ENCODE data around the gene ARHGAP30. TPM values are rescaled to one million over a fixed set of nuclear protein-coding genes. Genes with fewer than 3 reads are reported as not detected.
A peak's percentile ranks its signal among the peaks of the same experiment; 100 is the strongest.
"Not testable (repeated sequence)": the region's sequence is repeated elsewhere in the genome, so short reads cannot be mapped to it uniquely, and the experiment has no call there.

Gene ARHGAP30, protein sequence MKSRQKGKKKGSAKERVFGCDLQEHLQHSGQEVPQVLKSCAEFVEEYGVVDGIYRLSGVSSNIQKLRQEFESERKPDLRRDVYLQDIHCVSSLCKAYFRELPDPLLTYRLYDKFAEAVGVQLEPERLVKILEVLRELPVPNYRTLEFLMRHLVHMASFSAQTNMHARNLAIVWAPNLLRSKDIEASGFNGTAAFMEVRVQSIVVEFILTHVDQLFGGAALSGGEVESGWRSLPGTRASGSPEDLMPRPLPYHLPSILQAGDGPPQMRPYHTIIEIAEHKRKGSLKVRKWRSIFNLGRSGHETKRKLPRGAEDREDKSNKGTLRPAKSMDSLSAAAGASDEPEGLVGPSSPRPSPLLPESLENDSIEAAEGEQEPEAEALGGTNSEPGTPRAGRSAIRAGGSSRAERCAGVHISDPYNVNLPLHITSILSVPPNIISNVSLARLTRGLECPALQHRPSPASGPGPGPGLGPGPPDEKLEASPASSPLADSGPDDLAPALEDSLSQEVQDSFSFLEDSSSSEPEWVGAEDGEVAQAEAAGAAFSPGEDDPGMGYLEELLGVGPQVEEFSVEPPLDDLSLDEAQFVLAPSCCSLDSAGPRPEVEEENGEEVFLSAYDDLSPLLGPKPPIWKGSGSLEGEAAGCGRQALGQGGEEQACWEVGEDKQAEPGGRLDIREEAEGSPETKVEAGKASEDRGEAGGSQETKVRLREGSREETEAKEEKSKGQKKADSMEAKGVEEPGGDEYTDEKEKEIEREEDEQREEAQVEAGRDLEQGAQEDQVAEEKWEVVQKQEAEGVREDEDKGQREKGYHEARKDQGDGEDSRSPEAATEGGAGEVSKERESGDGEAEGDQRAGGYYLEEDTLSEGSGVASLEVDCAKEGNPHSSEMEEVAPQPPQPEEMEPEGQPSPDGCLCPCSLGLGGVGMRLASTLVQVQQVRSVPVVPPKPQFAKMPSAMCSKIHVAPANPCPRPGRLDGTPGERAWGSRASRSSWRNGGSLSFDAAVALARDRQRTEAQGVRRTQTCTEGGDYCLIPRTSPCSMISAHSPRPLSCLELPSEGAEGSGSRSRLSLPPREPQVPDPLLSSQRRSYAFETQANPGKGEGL
- 0.11 TPM for polyA plus RNA-seq (2013, experiment 1 of 2)
- 0.04 TPM for polyA plus RNA-seq (2013, experiment 2 of 2)

DNA sequence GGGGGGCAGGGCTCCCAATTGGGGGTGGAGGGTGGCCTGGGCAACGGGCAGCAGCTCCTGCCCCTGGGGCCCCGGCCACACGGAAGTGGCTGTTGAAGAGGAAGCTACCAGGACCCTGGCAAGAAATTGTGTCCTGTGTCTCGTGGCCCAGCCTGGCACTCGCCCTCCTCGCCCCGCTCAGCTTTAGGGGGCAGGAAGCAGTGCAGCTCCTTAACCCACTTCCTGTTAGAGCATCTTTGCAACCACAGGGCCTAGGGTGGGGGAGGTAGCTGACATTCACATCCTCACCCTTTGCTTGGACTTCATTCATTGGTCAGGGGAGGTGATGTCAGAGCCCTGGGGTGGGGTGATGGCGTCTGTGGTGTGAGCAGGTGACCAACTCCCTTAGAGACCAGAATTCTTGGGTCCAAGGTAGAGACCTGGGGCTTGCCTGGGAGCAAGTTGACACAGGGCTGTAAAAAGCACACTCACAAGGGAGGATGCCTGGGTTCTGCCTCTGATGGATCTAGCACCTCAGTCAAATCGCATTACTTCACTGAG, at the start of gene ARHGAP30:
Gene ARHGAP30, minus strand, starts transcription at position 161 of the 540 bp plus-strand sequence. CDS start 267 bp downstream, outside the sequence.
- Histone ChIP-seq H2AFZ (ENCODE audit: low read length) (peak within 1 kb of the TSS; percentile 0), H4K91ac (ENCODE audit: low read depth, low read length, poor library complexity) (no peak within 1 kb of the TSS), H3K9me3 (replicated peaks in 1 of 2; ENCODE audit: control insufficient read depth in 2 of 2, insufficient read depth in 1 of 2, low read depth in 1 of 2, low read length in 2 of 2) (peaks cover 0 to 5% of the 10 kb centered on the region in 2 donors), H3K4ac (ENCODE audit: low read length) (no peak within 1 kb of the TSS), H3K4me3 (ENCODE audit: low read length in 2 of 2) (no peak within 1 kb of the TSS), H3K79me1 (ENCODE audit: low read depth, low read length) (no peaks in the 10 kb centered on the region), H2BK15ac (ENCODE audit: low read length) (no peak within 1 kb of the TSS), H3K4me2 (ENCODE audit: insufficient read depth, low read length, poor library complexity, severe bottlenecking) (no peak within 1 kb of the TSS), H2AK5ac (ENCODE audit: low read depth, low read length) (peak within 1 kb of the TSS; percentile 81), H3K27ac (replicated peaks; ENCODE audit: low read length) (no peak within 1 kb of the TSS), H3K9ac (ENCODE audit: low read depth, low read length, poor library complexity) (no peak within 1 kb of the TSS), H2BK5ac (ENCODE audit: low read length) (peak within 1 kb of the TSS; percentile 78), H3K27me3 (ENCODE audit: control insufficient read depth in 3 of 3, insufficient read depth in 3 of 3, low read depth in 1 of 3, low read length in 3 of 3) (peaks cover 0 to 25% (median 0%) of the 10 kb centered on the region in 3 experiments), H3K14ac (ENCODE audit: low read length) (no peak within 1 kb of the TSS), H2BK120ac (ENCODE audit: low read depth, low read length) (no peak within 1 kb of the TSS), H3K4me1 (ENCODE audit: control insufficient read depth in 2 of 2, insufficient read depth in 1 of 2, low read depth in 1 of 2, low read length in 2 of 2) (peaks cover 4 to 18% of the 10 kb centered on the region in 2 donors), H3K18ac (ENCODE audit: low read length) (no peak within 1 kb of the TSS), H3K36me3 (replicated peaks in 1 of 2; ENCODE audit: control insufficient read depth in 2 of 2, insufficient read depth in 2 of 2, low read length in 2 of 2) (no peaks in the 10 kb centered on the region), H2BK12ac (ENCODE audit: low read length) (no peak within 1 kb of the TSS), H3K23ac (ENCODE audit: low read depth, low read length, poor library complexity) (no peak within 1 kb of the TSS), H4K8ac (ENCODE audit: low read depth, low read length) (no peak within 1 kb of the TSS)
- no peak for DNase-seq (ENCODE audit: low spot score)
- WGBS, 2 donors (ENCODE audit: extremely low coverage in 2 of 2, insufficient read length in 2 of 2, insufficient replicate concordance in 1 of 2), result no CpG with 5 or more reads among the region's 9 CpGs

DNA sequence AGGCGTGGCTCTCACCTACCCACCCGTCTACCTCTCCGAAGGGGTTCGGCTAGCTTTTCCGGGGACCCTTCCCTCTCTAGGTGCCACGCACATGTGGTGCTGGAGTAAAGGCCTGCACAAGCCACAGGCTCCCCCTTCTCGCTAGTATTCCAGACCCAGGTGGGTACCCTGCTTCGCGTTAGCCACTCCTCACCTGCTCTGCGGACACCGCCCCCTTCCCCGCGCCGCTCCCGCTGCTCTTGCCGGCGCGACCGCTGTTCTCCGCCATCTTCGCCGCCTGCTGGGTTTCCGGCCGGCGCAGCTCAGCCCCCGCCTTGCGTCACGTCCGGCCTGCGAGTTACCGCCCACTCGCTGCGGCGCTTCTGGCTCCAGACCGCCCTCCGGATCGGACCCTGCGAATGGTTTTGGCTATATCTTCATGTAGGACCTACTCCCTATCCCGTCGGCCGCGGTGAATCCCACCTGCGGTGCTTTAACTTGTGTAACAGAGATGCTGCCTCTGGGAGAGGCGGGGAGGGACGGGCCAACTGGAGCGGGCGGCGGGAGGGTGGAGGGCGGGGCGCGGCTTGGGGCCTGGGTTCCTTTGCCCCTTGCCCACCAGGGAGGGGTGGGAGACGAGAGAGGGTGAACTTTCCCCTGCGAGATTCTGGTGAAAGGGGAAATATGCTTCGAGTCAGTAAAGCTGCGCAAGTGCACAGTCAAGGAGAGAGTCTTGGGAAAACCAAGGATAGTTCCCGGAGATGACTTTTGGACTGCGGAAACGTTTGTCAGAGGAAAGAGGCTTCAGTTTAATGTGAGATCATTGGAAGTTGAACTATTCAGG, 48.3 kb upstream of the ARHGAP30 start, which contains the start of the genes NIT1 and PFDN2:
Gene NIT1, plus strand, starts transcription at position 347 of the 823 bp plus-strand sequence. Its CDS starts 72 bp downstream, at position 419.
Gene PFDN2, minus strand, starts transcription at position 279 of the 823 bp plus-strand sequence. Its CDS starts 11 bp downstream, at position 268.
- Histone ChIP-seq H3K27ac (replicated peaks; ENCODE audit: low read length) (peak within 1 kb of the TSS; percentile 82), H2BK15ac (ENCODE audit: low read length) (peak within 1 kb of the TSS; percentile 50), H3K4me3 (ENCODE audit: low read length in 2 of 2) (peak within 1 kb of the TSS; percentile 80 to 93), H2AK5ac (ENCODE audit: low read depth, low read length) (peak within 1 kb of the TSS; percentile 76), H4K91ac (ENCODE audit: low read depth, low read length, poor library complexity) (no peak within 1 kb of the TSS), H3K23ac (ENCODE audit: low read depth, low read length, poor library complexity) (peak within 1 kb of the TSS; percentile 66), H3K9me3 (replicated peaks in 1 of 2; ENCODE audit: control insufficient read depth in 2 of 2, insufficient read depth in 1 of 2, low read depth in 1 of 2, low read length in 2 of 2) (no peaks in the 10 kb centered on the region), H3K36me3 (replicated peaks in 1 of 2; ENCODE audit: control insufficient read depth in 2 of 2, insufficient read depth in 2 of 2, low read length in 2 of 2) (peaks cover 35 to 68% of the 10 kb centered on the region in 2 donors), H3K4me1 (ENCODE audit: control insufficient read depth in 2 of 2, insufficient read depth in 1 of 2, low read depth in 1 of 2, low read length in 2 of 2) (peaks cover 4 to 14% of the 10 kb centered on the region in 2 donors), H3K27me3 (ENCODE audit: control insufficient read depth in 3 of 3, insufficient read depth in 3 of 3, low read depth in 1 of 3, low read length in 3 of 3) (no peaks in the 10 kb centered on the region), H3K79me1 (ENCODE audit: low read depth, low read length) (peaks cover 6% of the 10 kb centered on the region), H3K4me2 (ENCODE audit: insufficient read depth, low read length, poor library complexity, severe bottlenecking) (peak within 1 kb of the TSS; percentile 79), H2BK12ac (ENCODE audit: low read length) (no peak within 1 kb of the TSS), H2BK120ac (ENCODE audit: low read depth, low read length) (no peak within 1 kb of the TSS), H3K9ac (ENCODE audit: low read depth, low read length, poor library complexity) (peak within 1 kb of the TSS; percentile 96), H3K4ac (ENCODE audit: low read length) (no peak within 1 kb of the TSS), H3K14ac (ENCODE audit: low read length) (no peak within 1 kb of the TSS), H4K8ac (ENCODE audit: low read depth, low read length) (no peak within 1 kb of the TSS), H3K18ac (ENCODE audit: low read length) (peak within 1 kb of the TSS; percentile 88), H2BK5ac (ENCODE audit: low read length) (peak within 1 kb of the TSS; percentile 57), H2AFZ (ENCODE audit: low read length) (peak within 1 kb of the TSS; percentile 86)
- DNase-seq (ENCODE audit: low spot score), result peak; percentile 76
- no CpG with 5 or more reads among the region's 58 CpGs for WGBS, 2 donors (ENCODE audit: extremely low coverage in 2 of 2, insufficient read length in 2 of 2, insufficient replicate concordance in 1 of 2)

DNA sequence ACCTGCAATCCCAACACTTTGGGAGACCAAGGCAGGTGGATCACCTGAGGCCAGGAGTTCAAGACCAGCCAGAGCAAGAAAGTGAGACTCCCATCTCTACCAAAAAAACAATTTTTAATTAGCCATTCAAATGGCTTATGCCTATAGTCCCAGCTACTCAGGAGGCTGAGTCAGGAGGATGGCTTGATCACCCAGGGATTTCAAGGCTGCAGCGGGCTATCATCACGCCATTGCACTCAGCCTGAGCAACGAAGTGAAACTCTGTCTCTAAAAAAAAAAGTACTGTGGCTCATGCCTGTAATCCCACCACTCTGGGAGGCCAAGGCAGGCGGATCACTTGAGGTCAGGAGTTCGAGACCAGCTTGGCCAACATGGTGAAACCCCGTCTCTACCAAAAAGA, 46.3 kb upstream of the ARHGAP30 start:
- not testable (repeated sequence) for H3K9me3 ChIP-seq (replicated peaks in 1 of 2; ENCODE audit: control insufficient read depth in 2 of 2, insufficient read depth in 1 of 2, low read depth in 1 of 2, low read length in 2 of 2); H2BK15ac ChIP-seq (ENCODE audit: low read length); H2AK5ac ChIP-seq (ENCODE audit: low read depth, low read length); H3K79me1 ChIP-seq (ENCODE audit: low read depth, low read length); H2BK12ac ChIP-seq (ENCODE audit: low read length); H2AFZ ChIP-seq (ENCODE audit: low read length); H3K4me2 ChIP-seq (ENCODE audit: insufficient read depth, low read length, poor library complexity, severe bottlenecking); H3K27ac ChIP-seq (replicated peaks; ENCODE audit: low read length); H3K14ac ChIP-seq (ENCODE audit: low read length); H3K4ac ChIP-seq (ENCODE audit: low read length); H2BK120ac ChIP-seq (ENCODE audit: low read depth, low read length); H3K9ac ChIP-seq (ENCODE audit: low read depth, low read length, poor library complexity); H4K8ac ChIP-seq (ENCODE audit: low read depth, low read length); H2BK5ac ChIP-seq (ENCODE audit: low read length); H3K18ac ChIP-seq (ENCODE audit: low read length); H4K91ac ChIP-seq (ENCODE audit: low read depth, low read length, poor library complexity); H3K23ac ChIP-seq (ENCODE audit: low read depth, low read length, poor library complexity); H3K27me3 ChIP-seq (ENCODE audit: control insufficient read depth in 3 of 3, insufficient read depth in 3 of 3, low read depth in 1 of 3, low read length in 3 of 3); H3K4me3 ChIP-seq (ENCODE audit: low read length in 2 of 2); DNase-seq (ENCODE audit: low spot score)
- H3K4me1 ChIP-seq (ENCODE audit: control insufficient read depth in 2 of 2, insufficient read depth in 1 of 2, low read depth in 1 of 2, low read length in 2 of 2), result peaks cover 4 to 14% of the 10 kb centered on the region in 2 donors
- WGBS, 2 donors (ENCODE audit: extremely low coverage in 2 of 2, insufficient read length in 2 of 2, insufficient replicate concordance in 1 of 2), result no CpG with 5 or more reads among the region's 6 CpGs
- peaks cover 17 to 53% of the 10 kb centered on the region in 2 donors for H3K36me3 ChIP-seq (replicated peaks in 1 of 2; ENCODE audit: control insufficient read depth in 2 of 2, insufficient read depth in 2 of 2, low read length in 2 of 2)
